SK-N-SH treated with all-trans-retinoic acid at 6 μM for 48 hours (cell line): ENCODE data around the gene EGFLAM.

Experiments used
- ATAC-seq: fragments of 200-7000 bp; cut with Tn5 transposase; 3 replicates; pipeline ENCODE4 v1.9.1; 2020; ENCODE audit warnings: mild to moderate bottlenecking, moderate library complexity
- ARNTL ChIP-seq: fragments of 450-650 bp; formaldehyde crosslinking; IDR thresholded peaks from 2 replicates; pipeline ENCODE4 v1.5.0; 2020; ENCODE audit warnings: low read depth, mild to moderate bottlenecking, moderate library complexity, borderline replicate concordance
- BACH2 ChIP-seq: fragments of 250-450 bp; sonication (Bioruptor Pico); IDR thresholded peaks from 2 replicates; pipeline ENCODE4 v1.9.0; 2021; ENCODE audit warnings: mild to moderate bottlenecking, borderline replicate concordance
- CREB5 ChIP-seq: fragments of 250-450 bp; sonication (Bioruptor Pico); IDR thresholded peaks from 2 replicates; pipeline ENCODE4 v1.5.1; 2020; ENCODE audit warnings: low read depth, mild to moderate bottlenecking, moderate library complexity
- CSDC2 ChIP-seq: fragments of 250-450 bp; sonication (Bioruptor Pico); IDR thresholded peaks from 2 replicates; pipeline ENCODE4 v1.5.0; 2020; ENCODE audit warnings: mild to moderate bottlenecking, moderate library complexity
- CSRNP3 ChIP-seq: fragments of 250-450 bp; sonication (Bioruptor Pico); IDR thresholded peaks from 2 replicates; pipeline ENCODE4 v1.5.1; 2021; ENCODE audit warnings: mild to moderate bottlenecking, moderate library complexity
- ESRRG ChIP-seq: fragments of 250-450 bp; sonication (Bioruptor Pico); IDR thresholded peaks from 2 replicates; pipeline ENCODE4 v1.6.1; 2021; ENCODE audit warnings: mild to moderate bottlenecking
- GLIS3 ChIP-seq: fragments of 250-450 bp; sonication (Bioruptor Pico); IDR thresholded peaks from 2 replicates; pipeline ENCODE4 v1.5.0; 2020; ENCODE audit warnings: mild to moderate bottlenecking, moderate library complexity
- ISL1 ChIP-seq: fragments of 250-450 bp; sonication (Bioruptor Pico); IDR thresholded peaks from 2 replicates; pipeline ENCODE4 v2.1.2; 2022; ENCODE audit warnings: mild to moderate bottlenecking, moderate library complexity
- OSR1 ChIP-seq: fragments of 250-450 bp; sonication (Bioruptor Pico); IDR thresholded peaks from 2 replicates; pipeline ENCODE4 v1.8.0; 2022; ENCODE audit warnings: moderate library complexity, mild to moderate bottlenecking, inconsistent platforms
- PATZ1 ChIP-seq: fragments of 250-450 bp; sonication (Bioruptor Pico); IDR thresholded peaks from 2 replicates; pipeline ENCODE4 v1.8.0; 2020; ENCODE audit warnings: mild to moderate bottlenecking, moderate library complexity, borderline replicate concordance
- PPARA ChIP-seq: fragments of 250-450 bp; sonication (Bioruptor Pico); IDR thresholded peaks from 2 replicates; pipeline ENCODE4 v1.5.0; 2020; ENCODE audit warnings: mild to moderate bottlenecking, borderline replicate concordance
- RARB ChIP-seq: fragments of 250-450 bp; sonication (Bioruptor Pico); IDR thresholded peaks from 2 replicates; pipeline ENCODE4 v1.8.0; 2021; ENCODE audit warnings: mild to moderate bottlenecking, moderate library complexity
- SNAI2 ChIP-seq: fragments of 250-450 bp; sonication (Bioruptor Pico); IDR thresholded peaks from 2 replicates; pipeline ENCODE4 v1.5.0; 2020; ENCODE audit warnings: mild to moderate bottlenecking, moderate library complexity
- TCF4 ChIP-seq: fragments of 250-450 bp; sonication (Bioruptor Pico); IDR thresholded peaks from 2 replicates; pipeline ENCODE4 v1.8.0; 2021; ENCODE audit warnings: mild to moderate bottlenecking, moderate library complexity, borderline replicate concordance
- TOX ChIP-seq: fragments of 250-450 bp; sonication (Bioruptor Pico); IDR thresholded peaks from 2 replicates; pipeline ENCODE4 v1.8.0; 2021; ENCODE audit warnings: mild to moderate bottlenecking, moderate library complexity, borderline replicate concordance
- TSHZ2 ChIP-seq: fragments of 250-450 bp; sonication (Bioruptor Pico); IDR thresholded peaks from 2 replicates; pipeline ENCODE4 v1.5.0; 2020; ENCODE audit warnings: mild to moderate bottlenecking, moderate library complexity
- ZC3H10 ChIP-seq: fragments of 250-450 bp; sonication (Bioruptor Pico); IDR thresholded peaks from 2 replicates; pipeline ENCODE4 v1.5.1; 2021; ENCODE audit warnings: mild to moderate bottlenecking, moderate library complexity
- ZFP3 ChIP-seq: fragments of 250-450 bp; sonication (Bioruptor Pico); IDR thresholded peaks from 2 replicates; pipeline ENCODE4 v1.5.0; 2020; ENCODE audit warnings: mild to moderate bottlenecking, moderate library complexity
- ZFP30 ChIP-seq: fragments of 450-650 bp; formaldehyde crosslinking; IDR thresholded peaks from 2 replicates; pipeline ENCODE4 v1.5.0; 2022; ENCODE audit warnings: mild to moderate bottlenecking, moderate library complexity
- ZNF565 ChIP-seq: fragments of 450-650 bp; formaldehyde crosslinking; conservative IDR thresholded peaks from 2 replicates; pipeline ENCODE4 v1.5.0; 2020; ENCODE audit warnings: low read depth, mild to moderate bottlenecking, moderate library complexity
- ZNF70 ChIP-seq: fragments of 450-650 bp; formaldehyde crosslinking; IDR thresholded peaks from 2 replicates; pipeline ENCODE4 v1.5.0; 2020; ENCODE audit warnings: mild to moderate bottlenecking, moderate library complexity
- ZNF8 ChIP-seq: fragments of 450-650 bp; formaldehyde crosslinking; IDR thresholded peaks from 2 replicates; pipeline ENCODE4 v1.5.0; 2020; ENCODE audit warnings: mild to moderate bottlenecking, moderate library complexity

Gene EGFLAM

GRCh38 chr5:38384396-38384795, 126.0 kb downstream of the EGFLAM start:
- TF ChIP-seq SNAI2 (CRISPR knock-in tag): no peak
- no peak for TF ChIP-seq ZNF565 (CRISPR knock-in tag)
- TF ChIP-seq ZNF8: no peak
- no peak for TF ChIP-seq PATZ1 (CRISPR knock-in tag)
- no peak for TF ChIP-seq ZFP30
- no peak for TF ChIP-seq ESRRG (CRISPR knock-in tag)
- no peak for TF ChIP-seq PPARA (CRISPR knock-in tag)
- TF ChIP-seq ZNF70 (CRISPR knock-in tag): no peak

GRCh38 chr5:38387161-38387560, 128.8 kb downstream of the EGFLAM start:
- ATAC-seq: no peak
- TF ChIP-seq CREB5 (CRISPR knock-in tag): no peak
- TF ChIP-seq CSDC2: no peak
- no peak for TF ChIP-seq ESRRG (CRISPR knock-in tag)
- no peak for TF ChIP-seq TCF4
- TF ChIP-seq TSHZ2 (CRISPR knock-in tag): no peak
- TF ChIP-seq RARB (CRISPR knock-in tag): no peak
- TF ChIP-seq CSRNP3 (CRISPR knock-in tag): no peak
- TF ChIP-seq TOX: no peak

More at GRCh38 chr5:38384396-38384795, 126.0 kb downstream of the EGFLAM start:
- no peak for ATAC-seq

- ATAC-seq: no peak
- TF ChIP-seq OSR1 (no peak), GLIS3 (CRISPR knock-in tag) (no peak)
Observed at GRCh38 chr5:38393636-38394035, 135.3 kb downstream of the EGFLAM start.

- ATAC-seq: no peak
- TF ChIP-seq PATZ1 (CRISPR knock-in tag) (no peak), BACH2 (no peak), PPARA (CRISPR knock-in tag) (no peak), ISL1 (no peak), ZFP3 (CRISPR knock-in tag) (no peak), CSRNP3 (CRISPR knock-in tag) (no peak), CREB5 (CRISPR knock-in tag) (no peak), ARNTL (no peak), GLIS3 (CRISPR knock-in tag) (no peak), ZC3H10 (CRISPR knock-in tag) (no peak), ZFP30 (no peak), OSR1 (no peak), ZNF565 (CRISPR knock-in tag) (no peak), ZNF70 (CRISPR knock-in tag) (no peak), SNAI2 (CRISPR knock-in tag) (no peak)
Observed at GRCh38 chr5:38396766-38397165, 138.4 kb downstream of the EGFLAM start.
